ENCODE results near the gene HBA1.

The HBA1 gene

DNA sequence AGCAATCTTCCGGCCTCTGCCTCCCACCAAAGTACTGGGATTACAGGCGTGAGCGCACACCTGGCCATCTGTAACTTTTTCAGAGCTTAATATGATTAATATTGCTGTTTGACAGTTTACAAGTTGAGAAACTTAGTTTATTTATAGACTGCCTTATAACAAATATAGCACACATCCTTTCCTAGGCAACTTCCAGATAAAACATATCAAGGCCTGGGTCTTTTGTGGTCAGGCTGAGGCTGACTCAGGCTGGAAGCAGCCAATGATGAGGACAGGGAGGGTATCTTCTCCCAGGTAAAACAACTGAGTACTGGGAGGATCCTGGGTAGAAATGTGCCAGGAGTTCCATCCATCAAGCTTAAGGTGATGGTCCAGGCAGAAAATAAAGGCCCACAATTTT, 36.5 kb downstream of the HBA1 start:
- no peak for TF ChIP-seq Cebpa-rat (IDR thresholded peaks at IDR 0.05)
- no peaks in the 10 kb centered on the region for H3K27me3 ChIP-seq
- peak overlapping the region in 2 of 11 experiments; percentile 8 to 11; a peak in 2 of 22 replicates for H3K4me2 ChIP-seq
- peaks cover 86 to 100% (median 100%) of the 10 kb centered on the region in 11 experiments; a peak in 21 of 22 replicates for H4K20me1 ChIP-seq
- H3K27ac ChIP-seq = no peak overlapping the region
- H3K9ac ChIP-seq = peak overlapping the region in 3 of 11 experiments; percentile 6 to 26 (median 15); a peak in 4 of 22 replicates
- H3K9me3 ChIP-seq (replicated peaks in 1 of 11) = no peaks in the 10 kb centered on the region
- no peak overlapping the region for H3K4me3 ChIP-seq
- H3K36me3 ChIP-seq = peaks cover 100% of the 10 kb centered on the region in 11 experiments
- peaks cover 0 to 11% (median 9%) of the 10 kb centered on the region in 10 experiments; a peak in 9 of 20 replicates for H3K4me1 ChIP-seq

DNA sequence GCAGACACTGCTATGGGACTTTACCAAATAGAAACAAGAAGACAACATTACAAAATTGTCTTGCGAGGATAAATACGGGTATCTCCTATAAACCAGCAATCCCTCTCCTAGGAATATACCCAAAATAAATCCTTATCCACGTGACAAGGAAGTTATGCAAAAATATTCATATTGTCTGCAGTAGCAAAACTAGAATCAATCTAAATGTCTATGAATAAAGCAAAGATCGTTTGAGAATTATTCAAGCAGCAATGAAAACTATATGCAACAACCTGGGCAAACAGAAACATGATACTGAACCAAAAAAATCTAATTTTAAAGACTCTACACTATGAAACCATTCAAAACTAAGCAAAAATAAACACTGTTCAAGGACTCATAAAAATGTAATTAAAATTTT, 43.5 kb downstream of the HBA1 start:
- no peak for TF ChIP-seq Cebpa-rat (IDR thresholded peaks at IDR 0.05)
- no peak overlapping the region for H3K4me2 ChIP-seq
- no peaks in the 10 kb centered on the region for H3K9me3 ChIP-seq (replicated peaks in 1 of 11)
- H3K27me3 ChIP-seq = no peaks in the 10 kb centered on the region
- peaks cover 99 to 100% (median 100%) of the 10 kb centered on the region in 11 experiments for H3K36me3 ChIP-seq
- peaks cover 0 to 5% (median 0%) of the 10 kb centered on the region in 10 experiments; a peak in 1 of 20 replicates for H3K4me1 ChIP-seq
- H3K27ac ChIP-seq = no peak overlapping the region
- no peak overlapping the region for H3K9ac ChIP-seq
- H4K20me1 ChIP-seq = peaks cover 67 to 100% (median 100%) of the 10 kb centered on the region in 11 experiments; a peak in 21 of 22 replicates
- no peak overlapping the region for H3K4me3 ChIP-seq
